ENCODE measurements around the gene CLSTN1.

GRCh38 chr1:9723926-9724325 is 99.8 kb downstream of the CLSTN1 start:
- TF ChIP-seq CTCF (IDR thresholded peaks at IDR 0.05; ENCODE audit: low read length), result no peak
- TF ChIP-seq EZH2 (IDR thresholded peaks at IDR 0.05; ENCODE audit: borderline replicate concordance, low read length), result no peak

All from OCI-LY1 (cell line).